Measurements from ENCODE around the gene KLHL40.

KLHL40 gene

DNA sequence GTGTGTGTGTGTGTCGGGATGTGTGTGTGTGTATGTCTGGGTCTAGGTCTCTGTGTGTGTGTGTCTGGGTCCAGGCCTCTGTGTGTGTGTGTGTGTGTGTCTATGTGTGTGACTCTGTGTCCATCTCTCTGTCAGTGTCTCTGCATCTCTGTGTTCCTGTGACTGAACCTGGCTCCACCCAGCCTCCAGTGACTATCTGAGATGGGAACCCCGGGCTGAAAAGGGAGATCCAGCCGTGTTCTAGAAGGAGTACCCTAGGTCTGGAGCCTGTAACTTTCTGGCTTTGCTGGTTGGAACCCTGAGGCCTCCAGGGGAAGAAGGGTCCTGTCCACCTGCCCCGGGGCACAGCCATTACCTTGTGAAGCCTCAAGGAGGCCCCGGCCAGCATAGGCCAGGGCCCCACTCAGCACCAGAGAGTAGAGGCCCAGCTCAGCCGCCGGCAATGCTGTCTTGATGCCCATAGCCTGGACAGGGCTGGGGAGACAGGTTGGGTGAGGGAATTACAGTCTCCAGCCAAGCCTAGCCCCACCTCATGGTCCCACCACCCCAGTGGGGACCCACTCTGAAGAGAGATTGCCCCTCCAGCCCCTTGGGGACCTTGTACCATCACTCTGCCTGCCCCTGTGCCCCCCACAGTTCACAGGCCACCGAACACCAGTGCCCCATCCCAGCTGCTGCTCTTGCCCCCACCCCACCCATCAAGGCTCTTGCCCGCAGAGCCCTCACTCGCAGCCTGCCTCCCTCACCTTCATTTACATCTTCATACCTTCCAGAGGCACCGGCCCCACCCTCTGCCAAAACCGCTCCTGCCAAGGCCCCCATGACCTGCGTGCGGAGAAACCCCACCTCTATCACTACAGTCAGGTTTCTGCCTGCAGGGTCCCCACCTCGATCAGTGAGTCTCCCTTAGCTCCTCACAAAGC, 15.3 kb downstream of the KLHL40 start:
- in situ Hi-C loops (cut with MboI; ENCODE audit: low pct_unique_long_range_greater_than_20kb, low sequenced_read_pairs): no loop called here
- no peak for DNase-seq

GRCh38 chr3:42701371-42702065, 16.2 kb downstream of the KLHL40 start:
- peak; percentile 61 for DNase-seq

DNA sequence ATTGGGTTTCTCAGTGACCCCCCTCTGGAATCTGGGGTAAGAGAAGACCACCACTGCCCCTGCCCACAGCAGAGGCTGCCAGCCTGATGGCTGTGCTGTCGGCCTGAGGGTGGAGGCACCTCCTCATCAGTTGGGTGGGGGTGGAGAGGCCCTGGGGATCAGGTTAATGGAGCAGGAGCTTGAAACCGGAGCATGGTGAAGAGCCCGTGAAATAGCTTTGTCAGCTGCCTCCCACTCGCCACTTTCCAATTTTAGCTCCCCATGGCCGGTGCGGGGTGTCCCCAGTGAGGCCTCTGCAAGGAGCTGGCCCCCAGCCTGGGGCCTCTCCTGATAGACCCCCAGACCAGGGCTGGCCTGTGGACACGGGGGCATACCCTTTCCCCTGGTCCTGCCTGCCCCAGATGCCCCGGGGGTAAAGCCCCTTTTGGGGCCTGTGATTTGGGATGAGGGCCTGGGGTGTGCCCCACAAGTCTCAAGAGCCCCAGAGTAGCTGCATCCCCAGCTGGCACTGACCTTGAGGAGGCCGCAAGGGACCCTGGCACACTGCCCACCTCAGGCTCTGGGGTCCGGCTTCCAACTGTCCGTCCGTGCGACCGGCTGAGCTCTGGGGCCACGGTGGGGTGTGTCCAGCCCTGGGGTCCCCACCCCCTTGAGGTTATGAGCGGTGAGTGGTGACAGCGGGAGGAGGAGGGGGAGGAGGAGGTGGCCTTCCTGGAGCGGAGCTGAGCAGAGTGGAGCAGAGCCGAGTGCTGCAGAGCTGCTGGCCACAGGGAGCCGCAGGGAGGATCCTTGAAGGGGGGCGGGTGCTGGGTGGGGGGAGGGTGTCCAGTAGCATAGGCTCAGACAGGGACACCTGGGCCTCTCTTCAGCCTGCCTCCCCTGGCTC, 17.0 kb downstream of the KLHL40 start, which contains the start of gene HHATL:
TSS of gene HHATL (minus strand) at position 733 of the 886 bp plus-strand sequence. CDS start 1,972 bp downstream, outside the sequence.
- no peak for DNase-seq

More at GRCh38 chr3:42701371-42702065, 16.2 kb downstream of the KLHL40 start:
- in situ Hi-C loops (cut with MboI; ENCODE audit: low pct_unique_long_range_greater_than_20kb, low sequenced_read_pairs): no loop called here

GRCh38 chr3:42702982-42703694, 17.8 kb downstream of the KLHL40 start:
- in situ Hi-C loops (cut with MboI; ENCODE audit: low pct_unique_long_range_greater_than_20kb, low sequenced_read_pairs): no loop called here
- no peak for DNase-seq

More for the DNA sequence above, 17.0 kb downstream of the KLHL40 start, which contains the start of gene HHATL:
- in situ Hi-C loops (cut with MboI; ENCODE audit: low pct_unique_long_range_greater_than_20kb, low sequenced_read_pairs): no loop called here

GRCh38 chr3:42703695-42704025, 18.3 kb downstream of the KLHL40 start:
- no peak for DNase-seq
- in situ Hi-C loops (cut with MboI; ENCODE audit: low pct_unique_long_range_greater_than_20kb, low sequenced_read_pairs): no loop called here

GRCh38 chr3:42704136-42704841, 19.0 kb downstream of the KLHL40 start:
- DNase-seq: no peak
- in situ Hi-C loops (cut with MboI; ENCODE audit: low pct_unique_long_range_greater_than_20kb, low sequenced_read_pairs): no loop called here

DNA sequence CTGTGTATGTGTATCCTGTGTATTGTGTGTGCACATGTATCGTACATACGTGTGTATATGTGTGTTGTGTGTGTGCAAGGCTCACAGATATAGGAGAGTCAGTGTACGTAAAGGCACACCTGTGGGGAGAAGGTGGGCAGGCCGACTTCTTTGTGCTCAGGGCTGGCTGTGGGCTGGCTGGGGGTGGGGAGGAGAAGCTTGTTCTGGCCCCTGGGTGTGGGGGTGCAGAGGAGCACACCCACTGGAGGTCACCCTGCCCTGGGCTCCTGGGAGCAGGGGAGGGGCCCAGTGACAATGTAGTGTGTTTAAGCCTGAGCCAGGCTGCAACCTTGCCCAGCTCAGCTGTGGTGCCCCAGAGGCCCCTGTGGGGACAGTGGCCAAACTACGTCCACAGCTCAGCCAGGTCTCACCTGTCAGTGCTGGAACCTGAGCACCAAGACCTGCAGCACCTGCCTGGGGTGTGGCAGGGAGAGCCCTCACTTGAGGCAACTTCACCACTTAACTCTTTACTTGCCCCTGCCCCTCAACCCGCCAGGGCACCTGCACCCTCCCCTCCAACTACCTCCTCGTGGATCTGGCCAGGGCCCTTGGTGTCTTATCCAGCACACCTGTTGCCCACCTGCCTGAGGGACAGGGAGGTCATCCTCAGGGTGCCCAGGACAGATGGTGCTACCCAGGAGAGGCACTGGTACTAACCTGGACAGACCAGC, 19.9 kb downstream of the KLHL40 start:
- no peak for DNase-seq
- in situ Hi-C loops (cut with MboI; ENCODE audit: low pct_unique_long_range_greater_than_20kb, low sequenced_read_pairs): no loop called here

- no peak for DNase-seq
- in situ Hi-C loops (cut with MboI; ENCODE audit: low pct_unique_long_range_greater_than_20kb, low sequenced_read_pairs): no loop called here
Observed at GRCh38 chr3:42705962-42706585, 20.7 kb downstream of the KLHL40 start.

DNA sequence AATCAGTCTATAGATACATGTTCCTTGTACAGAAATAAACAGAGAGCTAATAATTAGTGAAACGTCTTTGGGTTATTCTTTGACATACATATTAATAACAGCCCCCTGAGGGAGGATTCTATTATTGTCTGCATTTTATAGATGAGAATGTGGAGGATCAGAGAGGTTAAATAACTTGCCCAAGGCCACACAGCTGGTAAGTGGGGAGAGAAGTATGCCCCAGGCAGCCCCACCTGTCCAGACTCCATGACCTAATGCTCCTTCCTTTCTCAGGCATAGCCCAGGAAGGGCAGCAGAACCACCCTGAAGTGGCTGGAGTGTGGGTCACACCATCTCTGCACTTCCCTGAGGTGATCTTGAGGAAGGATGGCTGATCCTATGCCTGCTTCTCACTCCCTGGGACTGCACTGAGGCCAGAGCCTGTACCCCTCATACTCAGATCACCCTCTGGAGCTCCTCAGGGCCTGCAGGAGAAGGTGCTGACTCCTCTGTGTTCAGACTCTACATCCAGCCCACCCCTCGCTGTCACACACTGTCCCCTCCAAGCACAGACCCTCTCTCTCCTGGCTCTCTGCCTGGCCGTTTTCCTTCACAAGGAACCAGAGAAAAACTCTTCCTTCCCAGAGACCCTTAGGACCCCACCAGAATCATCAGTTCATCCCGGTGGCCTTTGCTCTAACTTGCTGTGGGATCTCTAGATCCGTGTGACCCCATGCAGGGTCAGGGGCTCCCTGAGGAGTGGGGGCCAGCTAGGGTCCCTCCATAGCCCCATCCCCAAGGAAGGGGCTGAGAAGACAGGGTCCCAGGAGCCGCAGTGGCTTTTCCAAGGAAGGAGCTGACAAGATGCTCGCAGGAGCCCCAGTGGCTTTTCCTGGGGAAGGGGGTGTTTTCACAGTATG, 21.6 kb downstream of the KLHL40 start:
- in situ Hi-C loops (cut with MboI; ENCODE audit: low pct_unique_long_range_greater_than_20kb, low sequenced_read_pairs): no loop called here
- DNase-seq: no peak

- no peak for DNase-seq
- in situ Hi-C loops (cut with MboI; ENCODE audit: low pct_unique_long_range_greater_than_20kb, low sequenced_read_pairs): no loop called here
Observed at GRCh38 chr3:42707620-42708355, 22.5 kb downstream of the KLHL40 start.

DNA sequence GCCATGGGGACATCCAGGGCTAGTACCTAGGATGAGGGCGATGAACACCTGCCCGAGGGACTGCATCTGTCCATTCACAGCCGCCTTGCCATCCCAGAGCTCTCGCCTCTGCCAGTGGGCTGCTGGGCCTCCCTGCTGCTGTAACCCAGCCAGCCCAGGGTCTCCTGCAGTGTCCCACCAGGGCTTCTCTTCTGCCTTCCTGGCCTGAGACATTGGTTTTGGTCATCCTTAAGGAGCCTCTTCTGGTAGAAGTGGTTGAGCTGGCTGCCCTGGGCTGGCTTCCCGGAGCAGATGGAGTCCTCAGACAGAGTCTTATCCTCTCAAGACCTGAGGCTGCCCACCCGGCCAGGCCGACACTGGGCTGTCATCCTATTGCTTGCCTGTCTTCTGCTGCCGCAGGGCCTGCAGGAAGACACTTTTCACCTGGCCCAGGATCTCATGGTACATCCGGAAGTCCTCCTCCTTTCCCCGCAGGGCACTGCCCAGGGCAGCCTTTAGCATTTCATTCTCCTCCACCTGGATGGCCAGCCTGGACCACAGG, 23.3 kb downstream of the KLHL40 start:
- DNase-seq: no peak
- in situ Hi-C loops (cut with MboI; ENCODE audit: low pct_unique_long_range_greater_than_20kb, low sequenced_read_pairs): no loop called here

- in situ Hi-C loops (cut with MboI; ENCODE audit: low pct_unique_long_range_greater_than_20kb, low sequenced_read_pairs): no loop called here
Observed at GRCh38 chr3:42709621-42710020, 24.3 kb downstream of the KLHL40 start.

DNA sequence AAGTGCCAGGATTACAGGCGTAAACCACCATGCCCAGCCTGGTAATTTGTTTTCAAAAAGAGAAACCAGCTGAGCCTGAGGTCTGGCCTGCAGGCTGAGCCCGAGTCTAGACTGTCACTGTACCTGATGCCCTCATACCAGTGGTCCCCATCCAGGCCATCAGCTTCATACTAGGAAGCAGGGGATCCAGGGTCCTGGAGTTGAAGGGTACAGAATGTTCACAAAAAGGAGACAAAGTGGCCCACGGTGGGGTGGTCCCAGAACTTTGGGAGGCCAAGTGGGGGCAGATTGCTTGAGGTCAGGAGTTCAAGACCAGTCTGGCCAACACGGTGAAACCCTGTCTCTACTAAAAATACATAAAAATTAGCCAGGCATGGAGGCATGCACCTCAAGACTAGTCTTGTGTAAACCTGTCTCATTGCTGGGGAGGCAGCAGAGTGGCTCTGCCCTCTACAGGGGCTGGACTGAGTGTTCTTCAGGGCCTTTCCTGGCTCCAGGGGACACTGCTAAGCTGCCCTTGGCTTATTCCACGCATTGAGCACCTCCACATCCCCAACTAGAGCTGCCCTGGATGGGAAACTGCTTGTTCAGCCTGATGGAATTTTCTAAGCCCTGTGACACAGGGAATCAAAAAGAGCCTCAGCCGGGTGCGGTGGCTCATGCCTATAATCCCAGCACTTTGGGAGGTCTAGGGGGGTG, 25.1 kb downstream of the KLHL40 start:
- in situ Hi-C loops (cut with MboI; ENCODE audit: low pct_unique_long_range_greater_than_20kb, low sequenced_read_pairs): no loop called here
- DNase-seq: no peak

More at GRCh38 chr3:42709621-42710020, 24.3 kb downstream of the KLHL40 start:
- no peak for DNase-seq

GRCh38 chr3:42711491-42712343, 26.4 kb downstream of the KLHL40 start:
- no peak for DNase-seq
- in situ Hi-C loops (cut with MboI; ENCODE audit: low pct_unique_long_range_greater_than_20kb, low sequenced_read_pairs): no loop called here
